PC-3 (cell line): ENCODE measurements around the gene TMEM184B. TPM values are rescaled to one million over a fixed set of nuclear protein-coding genes. Genes with fewer than 3 reads are reported as not detected.

Source experiments
- ATAC-seq: fragments of 200-7000 bp; cut with Tn5 transposase; 2 replicates; pipeline ENCODE4 v1.9.1; 2020; ENCODE audit warnings: mild to moderate bottlenecking, moderate library complexity
- BruUV-seq: library from RNA; stranded (reverse); fragments of 400-500 nt; replicated peaks from 2 replicates; lab custom pipeline; 2021; lab: Mats Ljungman, UMichigan
- CTCF ChIA-PET: fragments of 300-600 bp; sonication (Branson Sonifier 250); formaldehyde crosslinking; loops from one replicate; lab custom pipeline; 2022; ENCODE audit warnings: antibody characterized with exemption; lab: Charles Lee
- POLR2A ChIA-PET: fragments of 300-600 bp; sonication (Branson Sonifier 250); formaldehyde crosslinking; loops from one replicate; lab custom pipeline; 2022; ENCODE audit warnings: antibody characterized with exemption; ENCODE audit not compliant: unreplicated experiment; lab: Charles Lee
- DNase-seq: peaks from one replicate; pipeline ENCODE4 v3.0.0-alpha.2; 2015
- H2AFZ ChIP-seq: fragments of 300-600 bp; sonication (generic); 2 replicates; pipeline ENCODE4 v1.6.0; 2016; ENCODE audit warnings: antibody characterized with exemption, low read length
- H3F3A ChIP-seq: fragments of 300-600 bp; sonication (generic); one replicate; pipeline ENCODE4 v1.6.0; 2017; ENCODE audit warnings: antibody characterized with exemption, low read length, control low read depth, mild to moderate bottlenecking; ENCODE audit not compliant: unreplicated experiment
- H3K27ac ChIP-seq: fragments of 300-600 bp; sonication (generic); 2 replicates; pipeline ENCODE4 v1.5.1; 2016; ENCODE audit warnings: mild to moderate bottlenecking, low read length
- H3K27me3 ChIP-seq: fragments of 300-600 bp; sonication (generic); 2 replicates; pipeline ENCODE4 v1.6.1; 2016; ENCODE audit warnings: low read length, mixed read lengths
- H3K36me3 ChIP-seq: fragments of 300-600 bp; sonication (generic); 2 replicates; pipeline ENCODE4 v1.6.1; 2016; ENCODE audit warnings: low read depth, mixed run types, low read length, mixed read lengths
- H3K4me1 ChIP-seq: fragments of 300-600 bp; sonication (generic); 2 replicates; pipeline ENCODE4 v1.5.1; 2016; ENCODE audit warnings: low read length; ENCODE audit not compliant: insufficient read depth
- H3K4me2 ChIP-seq: fragments of 300-600 bp; sonication (generic); 2 replicates; pipeline ENCODE4 v1.6.0; 2016; ENCODE audit warnings: low read length
- H3K4me3 ChIP-seq: fragments of 300-600 bp; sonication (generic); 2 replicates; pipeline ENCODE4 v1.5.1; 2016; ENCODE audit warnings: mild to moderate bottlenecking, low read length, mixed read lengths
- H3K79me2 ChIP-seq: fragments of 300-600 bp; sonication (generic); 2 replicates; pipeline ENCODE4 v1.6.1; 2017; ENCODE audit warnings: low read length, mixed read lengths
- H3K9ac ChIP-seq: fragments of 300-600 bp; sonication (generic); 2 replicates; pipeline ENCODE4 v1.6.0; 2016; ENCODE audit warnings: mild to moderate bottlenecking, low read length
- H3K9me2 ChIP-seq: fragments of 300-600 bp; sonication (generic); replicated peaks from 2 replicates; pipeline ENCODE4 v1.6.1; 2016; ENCODE audit warnings: mixed run types, low read length, mixed read lengths
- H3K9me3 ChIP-seq: fragments of 300-600 bp; sonication (generic); 2 replicates; pipeline ENCODE4 v1.6.1; 2016; ENCODE audit warnings: low read length, mixed read lengths
- H4K20me1 ChIP-seq: fragments of 300-600 bp; sonication (generic); 2 replicates; pipeline ENCODE4 v1.6.1; 2016; ENCODE audit warnings: low read length, mixed read lengths
- CTCF ChIP-seq: fragments of 300-600 bp; sonication (generic); conservative IDR thresholded peaks from 2 replicates; pipeline ENCODE4 v1.5.1; 2017; ENCODE audit warnings: antibody characterized with exemption, low read depth, mild to moderate bottlenecking, low read length
- EZH2 ChIP-seq: fragments of 300-600 bp; sonication (generic); IDR thresholded peaks from one replicate; pipeline ENCODE4 v1.6.1; 2017; ENCODE audit warnings: antibody characterized with exemption, mild to moderate bottlenecking, low read length; ENCODE audit not compliant: unreplicated experiment
- EZH2phosphoT487 ChIP-seq: fragments of 300-600 bp; sonication (generic); IDR thresholded peaks from 2 replicates; pipeline ENCODE4 v1.6.1; 2018; ENCODE audit warnings: mild to moderate bottlenecking, antibody characterized with exemption, low read length, borderline replicate concordance
- intact Hi-C: fragments of 100-400 bp; cut with micrococcal nuclease; formaldehyde crosslinking; loops from 2 replicates; pipeline ENCODE4 v1.9.0; 2023
- total RNA-seq: library from RNA; depleted of rRNA; stranded (reverse); fragments of >200 nt; gene quantifications from 2 replicates; pipeline ENCODE4 v1.2.3, GENCODE V29; 2014

The TMEM184B gene
- total RNA-seq, 1 experiment from 2014 or later: 37.5 TPM

DNA sequence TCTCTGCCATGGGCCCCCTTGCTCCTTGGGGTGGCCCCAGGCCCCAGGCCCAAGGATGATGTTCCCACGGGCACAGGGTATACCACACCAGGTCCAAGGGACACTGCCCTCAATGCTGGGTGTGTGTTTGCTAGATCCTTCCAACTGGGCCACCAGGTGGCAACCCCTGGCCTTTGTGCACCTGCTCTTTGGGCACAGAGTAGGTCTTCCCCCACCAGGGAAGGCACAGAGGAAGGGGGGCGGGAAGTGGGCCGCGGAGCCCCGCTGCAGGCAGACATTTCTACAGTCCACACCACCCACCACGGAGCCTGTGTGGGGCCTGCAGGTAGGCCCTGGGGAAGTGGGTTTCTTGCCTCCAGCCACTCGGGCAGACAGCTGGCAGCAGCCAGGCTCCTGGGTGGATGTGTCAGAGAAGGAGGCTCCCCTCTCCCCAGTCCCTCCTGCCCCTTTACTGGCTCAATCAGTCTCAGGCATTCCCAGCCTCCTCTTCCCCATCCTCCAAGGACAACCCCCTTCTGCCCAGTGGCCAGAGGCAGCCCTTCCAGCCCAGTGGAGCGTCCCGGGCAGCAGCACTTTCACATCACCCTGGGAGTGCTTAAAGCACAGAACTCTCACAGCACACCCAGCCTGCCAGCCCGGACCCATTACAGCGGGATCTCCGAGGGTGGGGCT is 49.4 kb downstream of the TMEM184B start:
- no peak for DNase-seq
- H3K27me3 ChIP-seq: no peaks in the 10 kb centered on the region
- intact Hi-C loops: no loop called here
- no peak for ATAC-seq
- H4K20me1 ChIP-seq: no peaks in the 10 kb centered on the region
- no peaks in the 10 kb centered on the region for H3K9me2 ChIP-seq
- H3K4me3 ChIP-seq: no peak overlapping the region
- no peak overlapping the region for H3K27ac ChIP-seq
- H3K9ac ChIP-seq: no peak overlapping the region
- peaks cover 22% of the 10 kb centered on the region for H3K4me1 ChIP-seq
- TF ChIP-seq CTCF: peak; percentile 43; the same call in 1 of the 2 replicates
- no peak for TF ChIP-seq EZH2phosphoT487
- H3K79me2 ChIP-seq: no peaks in the 10 kb centered on the region
- ChIA-PET POLR2A (no interaction called here), CTCF (no interaction called here)
- H2AFZ ChIP-seq: no peak overlapping the region
- BruUV-seq: no TSS peak
- H3K4me2 ChIP-seq: no peak overlapping the region
- H3K9me3 ChIP-seq: no peaks in the 10 kb centered on the region
- peaks cover 9% of the 10 kb centered on the region for H3K36me3 ChIP-seq
- no peaks in the 10 kb centered on the region for H3F3A ChIP-seq

DNA sequence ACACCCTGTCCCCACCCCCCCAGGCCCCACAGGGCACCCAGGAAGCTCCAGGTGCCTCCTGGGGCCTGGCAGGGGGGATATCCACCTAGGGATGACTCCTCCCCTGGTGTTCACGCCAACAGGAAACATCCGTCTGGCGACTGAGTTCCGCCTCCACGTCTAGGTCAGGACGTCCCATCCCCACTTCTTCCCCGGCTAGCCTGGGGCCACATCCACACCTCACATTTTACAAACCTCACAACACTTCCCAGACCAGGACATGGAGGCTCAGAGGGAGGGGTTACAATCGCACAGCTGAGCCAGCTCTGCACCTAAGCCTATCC is 50.1 kb downstream of the TMEM184B start:
- Histone ChIP-seq H3K9me2 (no peaks in the 10 kb centered on the region), H3K9me3 (no peaks in the 10 kb centered on the region), H3K79me2 (no peaks in the 10 kb centered on the region), H3K4me3 (no peak overlapping the region), H2AFZ (no peak overlapping the region), H3K27me3 (no peaks in the 10 kb centered on the region), H3F3A (no peaks in the 10 kb centered on the region), H3K27ac (no peak overlapping the region), H3K36me3 (peaks cover 6% of the 10 kb centered on the region), H3K4me1 (peaks cover 22% of the 10 kb centered on the region), H3K4me2 (no peak overlapping the region), H3K9ac (no peak overlapping the region), H4K20me1 (no peaks in the 10 kb centered on the region)
- intact Hi-C loops: no loop called here
- TF ChIP-seq EZH2 (no peak), EZH2phosphoT487 (no peak), CTCF (no peak)
- BruUV-seq: no TSS peak
- CTCF ChIA-PET: no interaction called here
- no peak for ATAC-seq
- POLR2A ChIA-PET: no interaction called here
- no peak for DNase-seq

- no peaks in the 10 kb centered on the region for H3K27me3 ChIP-seq
- no peak overlapping the region for H3K4me2 ChIP-seq
- no TSS peak for BruUV-seq
- no peak overlapping the region for H2AFZ ChIP-seq
- ChIA-PET CTCF (no interaction called here), POLR2A (no interaction called here)
- no peaks in the 10 kb centered on the region for H4K20me1 ChIP-seq
- H3K9me3 ChIP-seq: no peaks in the 10 kb centered on the region
- peaks cover 21% of the 10 kb centered on the region for H3K4me1 ChIP-seq
- ATAC-seq (no peak), DNase-seq (no peak)
- no peaks in the 10 kb centered on the region for H3F3A ChIP-seq
- peaks cover under 1% of the 10 kb centered on the region; the same call in 1 of the 2 replicates for H3K36me3 ChIP-seq
- H3K79me2 ChIP-seq: no peaks in the 10 kb centered on the region
- no peak overlapping the region for H3K27ac ChIP-seq
- TF ChIP-seq EZH2phosphoT487 (no peak), EZH2 (no peak), CTCF (no peak)
- no peaks in the 10 kb centered on the region for H3K9me2 ChIP-seq
- no peak overlapping the region for H3K9ac ChIP-seq
- no peak overlapping the region for H3K4me3 ChIP-seq
- intact Hi-C loops: no loop called here
Observed at GRCh38 chr22:38221908-38222796, 50.7 kb downstream of the TMEM184B start.
